GM10248 (cell line): Measurements from ENCODE around the gene NOM1.

Experiments
- CTCF ChIA-PET: fragments of 300-600 bp; sonication (Branson Sonifier 250); formaldehyde crosslinking; extraction: SDS; loops from one replicate; lab custom pipeline; 2021; ENCODE audit warnings: antibody characterized with exemption; lab: Yijun Ruan, JAX
- POLR2A ChIA-PET: fragments of 350-650 bp; sonication (Branson Sonifier 250); formaldehyde crosslinking; extraction: SDS; loops from one replicate; lab custom pipeline; 2020; ENCODE audit warnings: antibody characterized with exemption; lab: Yijun Ruan, JAX
- DNase-seq: peaks from one replicate; pipeline ENCODE4 v3.0.0; 2012; ENCODE audit errors: extremely low spot score
- TF ChIP-seq, protein P1 (sequence below): IDR thresholded peaks from 2 replicates; pipeline ENCODE4 v1.5.1; 2012; ENCODE audit warnings: mild to moderate bottlenecking, low read depth; ENCODE audit errors: extremely low read depth, missing control alignments, control extremely low read depth

Gene NOM1

DNA sequence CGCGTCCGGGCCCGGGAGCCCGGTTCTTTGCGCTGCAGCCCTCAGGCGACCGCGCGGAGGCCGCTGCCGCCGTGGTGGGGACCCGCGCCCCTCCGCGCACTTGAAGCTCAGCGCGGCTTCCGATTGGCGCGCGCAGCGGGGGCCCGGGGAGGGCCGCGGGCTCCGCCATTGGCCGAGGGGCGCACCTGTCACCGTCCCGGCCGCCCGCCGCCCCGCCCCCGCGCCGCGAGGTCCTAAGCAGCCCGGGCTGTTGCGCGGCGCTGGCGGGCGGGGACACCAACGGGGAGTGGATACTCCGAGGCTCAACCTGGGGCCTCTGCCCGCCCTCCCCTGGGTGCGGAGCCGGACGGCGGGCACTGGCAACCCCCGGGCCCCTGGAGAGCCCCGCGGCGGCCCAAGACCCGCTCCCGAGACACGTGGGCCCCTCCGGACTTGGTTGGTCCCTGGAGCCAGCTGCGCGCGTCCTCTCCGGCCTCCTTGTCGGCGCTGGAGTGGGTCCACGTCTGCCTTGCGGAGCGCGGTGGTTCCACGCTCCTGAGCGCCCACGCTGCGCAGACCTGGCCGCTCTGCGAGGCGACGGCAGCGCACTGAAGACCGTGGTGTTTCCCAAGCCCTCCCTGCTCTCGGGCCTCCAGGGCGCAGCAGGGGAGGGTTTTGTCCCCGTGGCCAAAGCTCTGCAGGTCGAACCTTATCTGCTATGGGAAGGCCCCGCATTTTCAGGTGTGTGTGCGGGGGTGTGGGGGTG lies 61.2 kb downstream of the NOM1 start, which contains the start of gene MNX1:
MNX1 (minus strand) TSS at position 76 of the 745 bp plus-strand sequence. CDS start 313 bp downstream, outside the sequence.
- ChIA-PET CTCF (no interaction called here), POLR2A (no interaction called here)

DNA sequence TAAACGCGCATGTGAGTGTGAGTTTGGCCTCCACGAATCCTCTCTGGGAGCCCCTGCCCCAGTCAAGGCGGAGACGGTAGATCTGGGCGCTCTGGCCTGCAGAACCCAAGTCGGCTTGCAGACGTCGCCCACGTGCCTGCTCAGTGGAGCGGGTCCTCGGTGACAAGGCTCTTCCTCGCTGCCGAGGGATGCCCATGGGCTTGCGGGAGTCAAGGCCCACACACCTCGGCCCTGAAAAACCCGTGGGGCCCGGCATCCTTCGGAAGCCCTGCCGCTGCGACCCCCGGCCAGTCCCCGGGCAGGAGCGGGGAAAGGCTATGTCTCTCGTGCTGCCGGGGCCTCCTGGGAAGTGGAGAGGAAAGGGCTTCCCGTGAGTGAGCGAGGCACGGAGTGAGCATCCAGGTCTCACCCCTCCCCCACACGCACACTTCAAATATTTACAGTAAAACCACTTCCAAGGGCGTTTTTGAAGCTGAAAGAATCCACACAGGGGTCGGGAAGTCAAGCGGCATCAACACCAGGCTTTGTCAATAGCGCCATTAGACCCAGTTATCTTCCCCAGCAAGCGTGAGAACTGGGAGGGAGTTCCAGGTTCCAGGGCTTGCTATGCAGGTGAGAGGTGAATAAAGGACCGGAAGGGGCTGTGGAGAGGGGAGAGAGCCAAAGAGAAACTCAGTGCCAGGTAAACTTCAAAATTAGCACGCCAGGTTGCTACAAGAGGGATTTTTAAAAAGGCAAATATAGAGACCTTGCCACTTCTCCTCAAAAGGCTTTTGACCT lies 62.0 kb downstream of the NOM1 start:
- DNase-seq, result no peak
- CTCF ChIA-PET, result interaction anchor here (0.6 kb wide), 1 partner anchor 119 kb away, joined by 3 read pairs; the partner anchor contains the start of gene LMBR1
- TF ChIP-seq, protein P1, sequence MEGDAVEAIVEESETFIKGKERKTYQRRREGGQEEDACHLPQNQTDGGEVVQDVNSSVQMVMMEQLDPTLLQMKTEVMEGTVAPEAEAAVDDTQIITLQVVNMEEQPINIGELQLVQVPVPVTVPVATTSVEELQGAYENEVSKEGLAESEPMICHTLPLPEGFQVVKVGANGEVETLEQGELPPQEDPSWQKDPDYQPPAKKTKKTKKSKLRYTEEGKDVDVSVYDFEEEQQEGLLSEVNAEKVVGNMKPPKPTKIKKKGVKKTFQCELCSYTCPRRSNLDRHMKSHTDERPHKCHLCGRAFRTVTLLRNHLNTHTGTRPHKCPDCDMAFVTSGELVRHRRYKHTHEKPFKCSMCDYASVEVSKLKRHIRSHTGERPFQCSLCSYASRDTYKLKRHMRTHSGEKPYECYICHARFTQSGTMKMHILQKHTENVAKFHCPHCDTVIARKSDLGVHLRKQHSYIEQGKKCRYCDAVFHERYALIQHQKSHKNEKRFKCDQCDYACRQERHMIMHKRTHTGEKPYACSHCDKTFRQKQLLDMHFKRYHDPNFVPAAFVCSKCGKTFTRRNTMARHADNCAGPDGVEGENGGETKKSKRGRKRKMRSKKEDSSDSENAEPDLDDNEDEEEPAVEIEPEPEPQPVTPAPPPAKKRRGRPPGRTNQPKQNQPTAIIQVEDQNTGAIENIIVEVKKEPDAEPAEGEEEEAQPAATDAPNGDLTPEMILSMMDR, result no peak
- POLR2A ChIA-PET, result no interaction called here

More for the DNA sequence above, 61.2 kb downstream of the NOM1 start, which contains the start of gene MNX1:
- DNase-seq, result peak; percentile 94
- TF ChIP-seq, protein P1, result no peak

DNA sequence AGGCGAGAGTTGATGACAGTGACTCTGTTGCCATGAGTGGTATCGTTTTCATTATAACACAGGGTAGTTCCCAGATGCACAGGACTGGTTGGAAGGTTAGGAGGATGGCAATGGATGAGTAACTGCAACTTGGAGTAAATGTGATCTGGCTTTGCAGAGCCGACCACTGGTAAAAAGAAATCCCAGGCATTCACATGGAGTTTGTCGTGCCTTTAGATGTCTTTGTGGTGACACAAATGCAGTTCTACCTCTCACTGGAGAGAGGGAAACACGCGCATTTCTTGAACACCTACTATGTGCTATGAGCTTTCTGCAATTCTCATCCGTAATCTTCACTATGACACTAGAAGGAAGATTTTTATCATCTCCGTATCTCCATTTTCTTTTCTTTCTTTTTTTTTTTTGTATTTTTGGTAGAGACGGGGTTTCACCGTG lies 62.6 kb downstream of the NOM1 start:
- ChIA-PET CTCF (interaction anchor here (0.6 to 1.2 kb wide), 2 partner anchors 62 to 119 kb away, joined by 3 read pairs; partner anchors contain the start of gene LMBR1), POLR2A (no interaction called here)
- DNase-seq, result no peak
- TF ChIP-seq, protein P1, result no peak

- ChIA-PET POLR2A (no interaction called here), CTCF (interaction anchor here (1.2 kb wide), 1 partner anchor 63 kb away, joined by 3 read pairs; no protein-coding TSS in a partner anchor)
- TF ChIP-seq, protein P1, result no peak
- no peak for DNase-seq
These were observed 63.6 kb downstream of the NOM1 start for GRCh38 chr7:157013101-157013500.

GRCh38 chr7:157013602-157014549 lies 64.4 kb downstream of the NOM1 start:
- DNase-seq, result no peak
- TF ChIP-seq, protein P1, result no peak
- POLR2A ChIA-PET, result interaction anchor here (0.6 kb wide), 1 partner anchor 43 kb away, joined by 6 read pairs; no protein-coding TSS in a partner anchor
- CTCF ChIA-PET, result no interaction called here
